Endodermal cell (in vitro differentiated cells): ENCODE data around the gene MRFAP1L1. TPM values are rescaled to one million over a fixed set of nuclear protein-coding genes. Genes with fewer than 3 reads are reported as not detected.
A peak's percentile ranks its signal among the peaks of the same experiment; 100 is the strongest.

Experiments used
- DNase-seq: peaks from one replicate; pipeline ENCODE4 v3.0.0-alpha.2; 2017
- H3K27ac ChIP-seq: 2 replicates; pipeline ENCODE4 v1.5.1; 2013; ENCODE audit warnings: mild to moderate bottlenecking, low read depth, low read length, moderate library complexity
- H3K27me3 ChIP-seq: 2 replicates; pipeline ENCODE4 v1.6.1; 2013; ENCODE audit warnings: mild to moderate bottlenecking, low read length, moderate library complexity; ENCODE audit not compliant: insufficient read depth, control insufficient read depth, poor library complexity, severe bottlenecking
- H3K36me3 ChIP-seq: 2 replicates; pipeline ENCODE4 v1.7.0; 2013; ENCODE audit warnings: mild to moderate bottlenecking, low read length, moderate library complexity; ENCODE audit not compliant: control insufficient read depth, insufficient read depth
- H3K4me1 ChIP-seq: one replicate; pipeline ENCODE4 v1.7.0; 2013; ENCODE audit warnings: low read length; ENCODE audit not compliant: control insufficient read depth, insufficient read depth
- H3K4me3 ChIP-seq: 2 replicates; pipeline ENCODE4 v1.5.1; 2013; ENCODE audit warnings: mild to moderate bottlenecking, low read length, moderate library complexity
- H3K9ac ChIP-seq: 2 replicates; pipeline ENCODE4 v1.6.1; 2013; ENCODE audit warnings: mild to moderate bottlenecking, low read length, moderate library complexity; ENCODE audit not compliant: poor library complexity, severe bottlenecking; ENCODE audit errors: extremely low read depth
- H3K9me3 ChIP-seq: 2 replicates; pipeline ENCODE4 v1.6.1; 2013; ENCODE audit warnings: mild to moderate bottlenecking, low read length, moderate library complexity; ENCODE audit not compliant: control insufficient read depth
- H3K27ac Mint-ChIP-seq: 2 replicates; pipeline ENCODE4 v1.8.0; 2020; ENCODE audit warnings: mixed read lengths
- H3K27me3 Mint-ChIP-seq: 2 replicates; pipeline ENCODE4 v1.8.0; 2021; ENCODE audit warnings: mild to moderate bottlenecking, mixed read lengths; ENCODE audit not compliant: insufficient read depth
- H3K36me3 Mint-ChIP-seq: 2 replicates; pipeline ENCODE4 v1.8.0; 2020; ENCODE audit warnings: low read depth, mixed read lengths
- H3K4me1 Mint-ChIP-seq: 2 replicates; pipeline ENCODE4 v1.8.0; 2020; ENCODE audit warnings: mixed read lengths
- H3K4me3 Mint-ChIP-seq: 2 replicates; pipeline ENCODE4 v1.8.0; 2020; ENCODE audit warnings: mild to moderate bottlenecking, moderate library complexity, mixed read lengths
- H3K9me3 Mint-ChIP-seq: 2 replicates; pipeline ENCODE4 v1.8.0; 2020; ENCODE audit warnings: mild to moderate bottlenecking, mixed read lengths
- CTCF ChIP-seq: fragments of 200-600 bp; sonication (generic); conservative IDR thresholded peaks from 2 replicates; pipeline ENCODE4 v1.5.0; 2021; ENCODE audit warnings: antibody characterized with exemption, mild to moderate bottlenecking
- WGBS, 2 experiments: methylation state at CpG; one replicate each; pipeline versions ENCODE4 v1.1.5 to v1.1.7; 2013; ENCODE audit warnings: missing lambda C conversion rate in 2 of 2, mixed read lengths in 1 of 2; ENCODE audit not compliant: insufficient coverage in 1 of 2, insufficient read length in 1 of 2; 5-methylcytosine and 5-hydroxymethylcytosine counted together
- total RNA-seq, 2 donors: library from RNA; stranded (reverse); fragmentation: NEBNext Ultra II Directional in 1 of 2; extraction: Animal tissue kit (Norgen Biotek cat#: 25700) in 1 of 2; gene quantifications; 2 replicates in 1 of 2; 3 replicates in 1 of 2; pipeline ENCODE4 v1.2.1, GENCODE V29; 2021

Gene MRFAP1L1
- total RNA-seq, 2 donors from 2014 or later, result 45.0 to 50.2 TPM

- Mint-ChIP-seq H3K4me3 (no peak overlapping the region), H3K27me3 (peaks cover 50% of the 10 kb centered on the region)
Measured at GRCh38 chr4:6660430-6660829, 49.2 kb downstream of the MRFAP1L1 start.

GRCh38 chr4:6659897-6660296, 49.8 kb downstream of the MRFAP1L1 start:
- no peaks in the 10 kb centered on the region for H3K9me3 ChIP-seq
- peaks cover 32% of the 10 kb centered on the region for H3K27me3 ChIP-seq
- H3K4me3 ChIP-seq, result no peak overlapping the region
- no peak overlapping the region for H3K4me3 Mint-ChIP-seq
- DNase-seq, result no peak
- H3K4me1 Mint-ChIP-seq, result no peaks in the 10 kb centered on the region
- H3K27ac Mint-ChIP-seq, result no peak overlapping the region
- H3K27ac ChIP-seq, result no peak overlapping the region
- peaks cover 50% of the 10 kb centered on the region for H3K27me3 Mint-ChIP-seq
- WGBS, 2 experiments, result 92 to 96% methylated on average over 1 to 2 of the region's 2 CpGs
- no peaks in the 10 kb centered on the region for H3K36me3 Mint-ChIP-seq
- no peaks in the 10 kb centered on the region for H3K36me3 ChIP-seq
- no peaks in the 10 kb centered on the region for H3K4me1 ChIP-seq
- no peak for TF ChIP-seq CTCF
- no peaks in the 10 kb centered on the region for H3K9me3 Mint-ChIP-seq
- H3K9ac ChIP-seq, result no peak overlapping the region

More at GRCh38 chr4:6660430-6660829, 49.2 kb downstream of the MRFAP1L1 start:
- H3K36me3 Mint-ChIP-seq, result no peaks in the 10 kb centered on the region
- TF ChIP-seq CTCF, result no peak
- no peaks in the 10 kb centered on the region for H3K36me3 ChIP-seq
- H3K9me3 Mint-ChIP-seq, result no peaks in the 10 kb centered on the region
- H3K4me1 ChIP-seq, result no peaks in the 10 kb centered on the region
- peaks cover 32% of the 10 kb centered on the region for H3K27me3 ChIP-seq
- H3K27ac Mint-ChIP-seq, result no peak overlapping the region
- no peak overlapping the region for H3K27ac ChIP-seq
- no peak overlapping the region for H3K9ac ChIP-seq
- no peaks in the 10 kb centered on the region for H3K4me1 Mint-ChIP-seq
- H3K4me3 ChIP-seq, result no peak overlapping the region
- 95% methylated on average over 3 of the region's 3 CpGs for WGBS, 2 experiments
- DNase-seq, result no peak
- H3K9me3 ChIP-seq, result no peaks in the 10 kb centered on the region

- peaks cover 32% of the 10 kb centered on the region for H3K27me3 ChIP-seq
- no peak for TF ChIP-seq CTCF
Measured at GRCh38 chr4:6658597-6659075, 51.0 kb downstream of the MRFAP1L1 start.

More at GRCh38 chr4:6658597-6659075, 51.0 kb downstream of the MRFAP1L1 start:
- Histone ChIP-seq H3K27ac (no peak overlapping the region), H3K9me3 (no peaks in the 10 kb centered on the region), H3K36me3 (no peaks in the 10 kb centered on the region), H3K4me1 (no peaks in the 10 kb centered on the region), H3K9ac (no peak overlapping the region), H3K4me3 (no peak overlapping the region)
- H3K9me3 Mint-ChIP-seq, result peaks cover 7% of the 10 kb centered on the region
- H3K4me1 Mint-ChIP-seq, result no peaks in the 10 kb centered on the region
- H3K36me3 Mint-ChIP-seq, result no peaks in the 10 kb centered on the region
- H3K4me3 Mint-ChIP-seq, result peak overlapping the region; percentile 44
- peaks cover 50% of the 10 kb centered on the region for H3K27me3 Mint-ChIP-seq
- 50 to 55% methylated on average over 28 to 51 of the region's 52 CpGs for WGBS, 2 experiments
- H3K27ac Mint-ChIP-seq, result no peak overlapping the region
- peak; percentile 80 for DNase-seq
